Caki2 (cell line): ENCODE measurements around the gene CARHSP1. TPM values are rescaled to one million over a fixed set of nuclear protein-coding genes. Genes with fewer than 3 reads are reported as not detected.
A peak's percentile ranks its signal among the peaks of the same experiment; 100 is the strongest.
"Not testable (repeated sequence)": the region's sequence is repeated elsewhere in the genome, so short reads cannot be mapped to it uniquely, and the experiment has no call there.

Experiments
- DNase-seq: peaks from one replicate; pipeline ENCODE4 v3.0.0-alpha.2; 2015; ENCODE audit warnings: low read depth
- in situ Hi-C: cut with HindIII; loops from 2 replicates; pipeline ENCODE4 v1.10.0; 2016; ENCODE audit warnings: low sequenced_read_pairs, low pct_unique_long_range_greater_than_20kb, mixed read lengths
- total RNA-seq: library from RNA; depleted of rRNA; stranded (reverse); fragments of >200 nt; shearing (Covaris generic); gene quantifications from 2 replicates; pipeline ENCODE4 v1.2.3, GENCODE V29; 2014; ENCODE audit warnings: low replicate concordance; rRNA removed

CARHSP1 gene
- total RNA-seq, result 293 and 367 TPM in 2 replicates

DNA sequence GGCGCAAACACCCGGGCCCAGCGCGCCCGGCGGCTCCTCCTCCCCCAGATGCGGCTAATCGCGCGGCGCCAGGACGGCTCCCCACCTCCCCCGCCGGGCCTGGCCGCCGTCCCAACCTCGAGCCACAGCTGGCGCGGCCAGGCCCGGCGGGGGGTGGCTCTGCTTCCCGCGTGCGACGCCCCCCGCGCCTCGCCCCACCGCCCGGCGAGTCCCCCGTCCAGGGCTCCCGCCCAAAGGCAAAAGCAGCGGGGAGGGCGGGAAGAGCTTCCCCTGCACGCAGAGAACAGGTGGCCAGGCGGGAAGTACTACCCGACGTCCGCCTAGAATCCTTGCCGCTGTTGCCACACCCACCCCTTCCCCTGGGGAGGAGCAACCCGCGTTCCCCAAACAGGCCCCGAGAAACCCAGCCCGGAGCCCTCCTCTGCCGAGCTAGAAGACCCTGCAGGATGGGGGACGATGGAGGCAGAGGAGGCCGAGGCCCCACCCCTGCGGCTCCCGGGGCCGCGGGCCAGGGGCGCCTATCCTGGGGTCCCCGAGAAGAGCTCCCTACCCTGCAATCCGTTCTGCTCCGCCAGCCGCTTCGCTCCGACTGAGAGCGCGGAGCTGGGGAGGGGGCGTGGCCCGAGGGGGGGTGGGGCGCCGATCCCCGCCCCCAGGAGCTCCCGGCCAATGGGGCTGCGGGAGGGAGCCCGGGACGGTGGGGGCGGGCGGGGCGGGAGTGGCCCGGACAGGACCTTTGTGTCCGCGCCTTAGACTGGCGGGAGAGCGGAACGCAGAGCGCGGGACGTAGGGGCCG is at the start of gene CARHSP1:
TSS of gene CARHSP1 (minus strand) at position 591 of the 796 bp plus-strand sequence. CDS start 9,678 bp downstream, outside the sequence.
- peak; percentile 93 for DNase-seq
- in situ Hi-C loops, result no loop called here

DNA sequence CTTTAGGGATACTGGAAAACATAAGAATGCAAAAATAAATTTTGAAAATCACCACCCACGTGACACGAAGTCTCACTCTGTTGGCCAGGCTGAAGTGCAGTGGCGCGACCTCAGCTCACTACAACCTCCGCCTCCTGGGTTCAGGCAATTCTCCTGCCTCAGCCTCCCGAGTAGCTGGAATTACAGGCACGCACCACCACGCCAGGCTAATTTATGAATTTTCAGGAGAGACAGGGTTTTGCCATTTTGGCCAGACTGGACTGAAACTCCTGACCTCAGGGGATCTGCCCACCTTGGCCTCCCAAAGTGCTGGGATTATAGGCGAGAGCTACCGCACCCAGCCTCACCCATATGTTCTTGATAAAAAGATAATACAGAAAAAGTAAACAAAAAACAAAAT is 48.5 kb upstream of the CARHSP1 start:
- DNase-seq, in situ Hi-C loops: not testable (repeated sequence)

DNA sequence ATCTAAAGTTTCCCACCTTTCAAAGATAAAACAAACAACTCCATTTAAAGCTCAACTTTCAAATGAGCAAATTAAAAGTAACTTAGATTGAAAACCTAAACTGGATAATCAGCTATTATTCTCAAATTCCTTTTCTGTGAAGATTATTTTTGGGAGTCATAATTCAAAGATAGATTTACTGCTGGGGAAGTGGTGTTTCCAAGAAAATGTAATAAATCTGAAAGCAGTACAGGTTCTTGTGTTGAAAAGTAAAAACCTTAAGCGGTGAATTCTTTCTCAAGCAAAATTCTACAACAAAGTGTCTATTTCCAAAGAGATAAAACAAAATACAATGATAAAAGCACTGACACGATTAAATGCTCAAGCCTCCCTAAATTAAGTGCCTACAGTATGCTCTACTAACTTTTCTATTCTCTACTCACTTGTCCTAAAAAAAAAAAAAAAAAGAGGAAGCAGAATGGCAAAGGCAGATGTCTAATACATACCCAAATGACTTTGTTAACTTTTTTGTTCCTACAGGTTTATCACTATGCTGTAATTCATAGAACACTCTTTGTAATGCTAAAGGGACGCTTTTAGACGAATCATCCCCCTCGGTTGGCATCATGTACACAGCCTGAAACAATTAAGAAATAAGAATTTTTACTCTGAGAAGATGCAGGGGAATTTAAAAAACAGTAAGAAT is 47.9 kb upstream of the CARHSP1 start:
- in situ Hi-C loops, result no loop called here
- DNase-seq, result no peak

- no peak for DNase-seq
- in situ Hi-C loops, result no loop called here
Measured at GRCh38 chr16:8915722-8916301, 47.0 kb upstream of the CARHSP1 start.

- no peak for DNase-seq
- in situ Hi-C loops, result no loop called here
Measured at GRCh38 chr16:8914098-8914497, 45.3 kb upstream of the CARHSP1 start.

GRCh38 chr16:8912793-8913192 is 44.0 kb upstream of the CARHSP1 start:
- in situ Hi-C loops, result no loop called here
- DNase-seq, result no peak

DNA sequence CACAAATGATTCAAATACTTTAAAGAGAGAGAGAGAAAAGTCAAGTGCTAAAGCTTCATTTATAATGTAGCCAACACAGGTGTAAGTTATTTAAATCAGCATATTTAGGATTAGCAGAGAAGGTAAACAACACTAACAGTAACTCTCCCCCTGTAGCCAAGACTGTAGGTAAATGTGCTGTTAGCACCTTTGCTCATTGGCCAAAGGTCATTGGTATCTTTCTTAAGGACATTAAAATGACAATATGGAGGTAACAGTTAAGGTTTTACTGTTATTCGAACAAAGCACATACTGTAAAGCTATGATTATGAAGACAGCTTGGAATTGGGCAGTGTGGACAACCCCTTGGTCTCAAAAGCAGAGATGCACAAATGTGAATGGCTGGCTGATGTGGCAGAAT is 42.0 kb upstream of the CARHSP1 start:
- DNase-seq, result no peak
- in situ Hi-C loops, result no loop called here

GRCh38 chr16:8908810-8909468 is 40.1 kb upstream of the CARHSP1 start:
- DNase-seq, result no peak
- in situ Hi-C loops, result no loop called here

- in situ Hi-C loops, result no loop called here
- no peak for DNase-seq
Measured at GRCh38 chr16:8907096-8907495, 38.3 kb upstream of the CARHSP1 start.

DNA sequence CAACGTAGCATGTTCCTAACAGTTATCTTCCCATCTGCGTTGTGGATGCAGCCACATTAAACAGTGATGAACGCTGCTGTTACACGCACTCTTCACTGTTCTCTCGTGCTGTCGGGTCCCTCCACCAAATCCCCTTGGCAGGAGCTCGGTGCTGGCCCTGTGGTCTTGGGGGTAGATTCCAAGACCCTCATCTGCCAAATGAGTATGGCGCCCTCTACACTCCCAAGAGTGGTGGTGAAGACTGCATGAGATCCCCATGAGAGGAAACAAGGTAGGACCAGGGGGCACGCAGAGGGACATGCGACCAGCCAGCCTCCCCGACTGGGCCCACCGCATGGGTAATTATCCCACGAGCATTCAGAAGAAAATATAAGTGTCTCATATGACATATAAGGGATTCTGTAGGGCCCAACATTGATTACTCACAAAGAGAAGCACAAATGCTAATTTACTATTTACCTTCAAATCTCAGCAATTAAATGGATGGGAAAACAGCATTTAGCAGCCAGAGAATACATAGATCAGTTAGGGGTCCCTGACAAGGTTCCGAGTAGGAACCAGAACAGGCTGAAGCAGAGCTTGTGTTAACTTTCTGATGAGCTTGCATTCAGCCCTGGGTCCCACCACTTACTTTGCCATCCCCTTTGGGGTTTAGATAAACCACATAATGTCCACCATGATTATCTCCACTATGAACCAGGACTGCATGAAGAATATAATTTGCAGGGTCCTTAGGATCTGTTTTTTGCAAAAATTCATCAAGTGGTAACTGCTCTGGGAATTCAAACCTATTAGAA is 37.2 kb upstream of the CARHSP1 start:
- DNase-seq, result no peak
- in situ Hi-C loops, result no loop called here

DNA sequence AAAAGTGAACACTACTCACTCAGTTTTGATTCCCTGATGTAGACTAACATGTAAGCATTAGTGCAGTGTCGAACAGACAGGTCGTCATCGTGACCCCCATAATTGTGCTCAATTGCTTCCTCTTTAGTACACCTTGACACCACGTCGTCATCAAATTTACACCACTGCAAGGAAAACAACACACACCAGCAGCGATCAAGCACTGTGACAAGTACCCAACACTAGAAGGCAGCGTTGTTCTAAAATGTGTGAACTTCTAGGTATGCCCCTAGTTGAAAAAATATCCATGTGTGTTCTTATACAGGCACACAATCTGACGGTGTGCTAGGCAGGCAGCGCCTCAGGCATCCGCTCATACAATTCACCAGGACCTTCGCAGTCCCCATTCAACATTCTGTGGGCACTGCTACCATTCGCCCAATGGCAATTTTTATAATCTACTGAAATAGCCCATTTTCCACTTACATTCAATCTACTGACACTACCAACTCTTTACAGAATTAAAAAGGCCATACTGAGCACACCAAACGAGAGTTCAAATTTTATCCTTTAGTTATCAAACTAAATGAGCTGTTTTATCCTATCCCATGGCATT is 36.5 kb upstream of the CARHSP1 start:
- in situ Hi-C loops, result no loop called here
- peak; percentile 41 for DNase-seq

GRCh38 chr16:8904018-8904430 is 35.2 kb upstream of the CARHSP1 start:
- DNase-seq, result no peak
- in situ Hi-C loops, result no loop called here

DNA sequence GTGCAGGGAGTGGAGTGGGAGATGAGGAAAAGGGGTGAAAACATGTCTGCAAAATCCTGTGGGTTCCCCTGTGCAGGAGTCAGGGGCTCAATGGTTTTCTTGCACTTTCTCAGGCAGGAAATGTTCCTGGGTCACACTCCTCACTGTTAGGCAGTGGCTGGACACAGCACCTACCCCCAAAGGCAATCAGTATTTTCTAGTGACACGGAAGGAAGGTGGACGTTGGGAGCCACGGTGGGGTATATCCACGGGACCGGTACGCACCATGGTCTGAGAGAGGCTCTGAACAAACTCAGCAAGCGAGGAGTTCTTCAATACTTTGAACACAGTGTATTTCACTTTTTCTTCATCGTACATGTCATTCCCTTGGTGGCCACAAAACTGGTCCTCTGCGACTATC is 34.2 kb upstream of the CARHSP1 start:
- in situ Hi-C loops, result no loop called here

DNA sequence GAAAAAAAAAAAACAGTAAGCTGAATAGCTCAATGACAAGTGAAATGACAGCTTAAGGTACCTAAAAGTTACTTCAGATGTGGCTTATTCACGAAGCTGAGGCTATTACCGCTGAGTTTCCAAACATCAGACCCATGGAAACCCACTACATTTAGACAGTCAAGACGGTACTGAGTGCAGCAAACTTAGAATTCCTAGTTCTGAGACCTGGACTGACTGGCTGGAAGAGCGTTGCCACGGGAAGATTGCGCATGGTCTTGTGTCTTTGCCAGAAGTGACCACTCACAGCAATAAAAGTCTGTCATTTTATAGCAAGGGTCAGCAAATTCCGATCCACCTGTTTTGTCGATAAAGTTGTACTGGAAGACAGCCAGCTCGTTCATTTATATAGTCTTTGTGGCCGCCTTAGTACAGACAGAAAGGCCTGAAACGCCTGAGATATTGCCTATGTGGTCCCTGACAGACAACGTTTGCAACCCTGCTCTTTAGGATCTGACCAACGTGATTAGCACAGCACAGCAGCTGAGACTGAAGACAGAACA is 32.6 kb upstream of the CARHSP1 start:
- in situ Hi-C loops, result no loop called here
- DNase-seq, result no peak

More for the DNA sequence above, 34.2 kb upstream of the CARHSP1 start:
- no peak for DNase-seq

DNA sequence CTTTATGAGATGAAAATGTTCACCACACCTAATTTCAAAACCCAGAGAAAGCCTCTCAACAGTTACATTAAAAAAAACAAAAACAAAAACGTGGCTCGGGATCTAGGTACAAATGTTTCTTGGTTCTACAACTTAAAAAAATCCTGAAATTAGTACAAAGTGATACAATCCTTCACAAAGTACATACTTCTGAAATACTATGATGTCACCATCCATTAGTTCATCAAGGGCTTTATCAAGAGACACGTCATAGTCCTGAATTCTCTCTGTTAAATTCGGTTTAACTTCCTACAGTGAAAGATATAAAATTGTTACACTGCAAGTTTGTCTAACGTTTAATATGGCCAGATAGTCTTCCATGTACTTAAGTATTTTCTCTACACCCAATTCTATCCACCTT is 31.5 kb upstream of the CARHSP1 start:
- DNase-seq, result no peak
- in situ Hi-C loops, result no loop called here

DNA sequence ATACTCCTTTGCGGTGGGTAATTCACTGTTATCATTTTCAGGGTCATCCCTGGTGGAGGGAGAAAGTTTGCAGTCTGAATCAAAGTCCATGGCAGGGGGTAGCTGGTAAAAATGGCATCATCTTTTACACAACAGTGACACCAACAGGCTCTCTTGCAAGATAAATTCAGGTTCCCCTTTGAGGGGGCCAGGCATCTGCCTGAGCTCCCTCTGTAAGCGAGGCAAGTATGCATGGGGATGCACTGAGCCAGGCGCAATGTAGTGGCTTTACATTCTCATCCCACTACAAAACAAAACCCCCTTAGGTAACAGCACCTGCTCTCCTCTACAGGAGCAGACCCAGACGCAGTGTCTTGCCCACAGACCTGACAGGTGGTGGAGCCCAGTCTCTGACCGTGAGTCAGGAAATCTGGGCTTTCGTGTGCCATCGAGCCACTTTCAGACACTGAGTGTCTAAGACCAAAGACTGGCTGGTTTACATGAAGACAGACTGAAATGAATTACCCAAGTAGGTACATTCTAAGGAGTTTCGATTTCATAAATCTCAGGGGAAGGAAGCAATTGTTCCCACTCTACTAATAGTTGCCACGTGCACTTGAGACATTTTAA is 31.0 kb upstream of the CARHSP1 start:
- in situ Hi-C loops, result no loop called here

GRCh38 chr16:8898660-8899318 is 30.0 kb upstream of the CARHSP1 start:
- no peak for DNase-seq
- in situ Hi-C loops, result no loop called here

More for the DNA sequence above, 31.0 kb upstream of the CARHSP1 start:
- DNase-seq, result no peak
